PC-3 (cell line): ENCODE results near the gene GUCY1B1.

Source experiments
- CTCF ChIP-seq: fragments of 300-600 bp; sonication (generic); conservative IDR thresholded peaks from 2 replicates; pipeline ENCODE4 v1.5.1; 2017; ENCODE audit warnings: antibody characterized with exemption, low read depth, mild to moderate bottlenecking, low read length
- EZH2 ChIP-seq: fragments of 300-600 bp; sonication (generic); IDR thresholded peaks from one replicate; pipeline ENCODE4 v1.6.1; 2017; ENCODE audit warnings: antibody characterized with exemption, mild to moderate bottlenecking, low read length; ENCODE audit not compliant: unreplicated experiment
- EZH2phosphoT487 ChIP-seq: fragments of 300-600 bp; sonication (generic); IDR thresholded peaks from 2 replicates; pipeline ENCODE4 v1.6.1; 2018; ENCODE audit warnings: mild to moderate bottlenecking, antibody characterized with exemption, low read length, borderline replicate concordance

GRCh38 chr4:155805016-155805415 lies 46.2 kb downstream of the GUCY1B1 start:
- TF ChIP-seq CTCF: no peak
- no peak for TF ChIP-seq EZH2phosphoT487
- TF ChIP-seq EZH2: no peak
